ENCODE measurements around the gene SLC14A1.

Gene SLC14A1

GRCh38 chr18:45785134-45785533 is 61.2 kb downstream of the SLC14A1 start:
- DNase-seq, result no peak
- peaks cover 3% of the 10 kb centered on the region for H3K4me1 Mint-ChIP-seq (ENCODE audit: low read depth)
- H3K4me3 Mint-ChIP-seq, result no peak overlapping the region
- no peaks in the 10 kb centered on the region for H3K9me3 Mint-ChIP-seq
- no peaks in the 10 kb centered on the region for H3K36me3 Mint-ChIP-seq (ENCODE audit: low read depth)
- H3K27me3 Mint-ChIP-seq, result no peaks in the 10 kb centered on the region
- no peak overlapping the region for H3K27ac Mint-ChIP-seq

- Mint-ChIP-seq H3K36me3 (ENCODE audit: low read depth) (no peaks in the 10 kb centered on the region), H3K4me1 (ENCODE audit: low read depth) (peaks cover 3% of the 10 kb centered on the region), H3K27me3 (no peaks in the 10 kb centered on the region), H3K27ac (no peak overlapping the region), H3K9me3 (no peaks in the 10 kb centered on the region), H3K4me3 (no peak overlapping the region)
- DNase-seq, result no peak
These were observed 63.0 kb downstream of the SLC14A1 start for GRCh38 chr18:45786941-45787340.

- no peaks in the 10 kb centered on the region for H3K36me3 Mint-ChIP-seq (ENCODE audit: low read depth)
These were observed 63.4 kb downstream of the SLC14A1 start for GRCh38 chr18:45787346-45787745.

GRCh38 chr18:45788861-45789260 is 64.9 kb downstream of the SLC14A1 start:
- Mint-ChIP-seq H3K4me3 (no peak overlapping the region), H3K4me1 (ENCODE audit: low read depth) (peaks cover 5% of the 10 kb centered on the region), H3K9me3 (no peaks in the 10 kb centered on the region), H3K27ac (no peak overlapping the region), H3K27me3 (no peaks in the 10 kb centered on the region), H3K36me3 (ENCODE audit: low read depth) (no peaks in the 10 kb centered on the region)
- no peak for DNase-seq

More at GRCh38 chr18:45787346-45787745, 63.4 kb downstream of the SLC14A1 start:
- no peak overlapping the region for H3K4me3 Mint-ChIP-seq
- H3K4me1 Mint-ChIP-seq (ENCODE audit: low read depth), result peaks cover 3% of the 10 kb centered on the region
- H3K27me3 Mint-ChIP-seq, result no peaks in the 10 kb centered on the region
- DNase-seq, result no peak
- H3K27ac Mint-ChIP-seq, result no peak overlapping the region
- no peaks in the 10 kb centered on the region for H3K9me3 Mint-ChIP-seq

- Mint-ChIP-seq H3K27ac (no peak overlapping the region), H3K4me1 (ENCODE audit: low read depth) (peaks cover 2% of the 10 kb centered on the region), H3K4me3 (no peak overlapping the region), H3K36me3 (ENCODE audit: low read depth) (no peaks in the 10 kb centered on the region), H3K27me3 (no peaks in the 10 kb centered on the region), H3K9me3 (no peaks in the 10 kb centered on the region)
- no peak for DNase-seq
These were observed 68.7 kb downstream of the SLC14A1 start for GRCh38 chr18:45792506-45793263.

- H3K4me1 Mint-ChIP-seq (ENCODE audit: low read depth), result peaks cover 2% of the 10 kb centered on the region
- no peaks in the 10 kb centered on the region for H3K27me3 Mint-ChIP-seq
- no peak overlapping the region for H3K27ac Mint-ChIP-seq
- no peak overlapping the region for H3K4me3 Mint-ChIP-seq
- H3K36me3 Mint-ChIP-seq (ENCODE audit: low read depth), result no peaks in the 10 kb centered on the region
- DNase-seq, result no peak
- H3K9me3 Mint-ChIP-seq, result no peaks in the 10 kb centered on the region
These were observed 69.4 kb downstream of the SLC14A1 start for GRCh38 chr18:45793264-45793965.

GRCh38 chr18:45801416-45802004 is 77.5 kb downstream of the SLC14A1 start:
- no peak overlapping the region for H3K27ac Mint-ChIP-seq
- H3K27me3 Mint-ChIP-seq, result peaks cover 20% of the 10 kb centered on the region
- peaks cover 13% of the 10 kb centered on the region for H3K9me3 Mint-ChIP-seq
- DNase-seq, result no peak
- peaks cover 9% of the 10 kb centered on the region for H3K4me1 Mint-ChIP-seq (ENCODE audit: low read depth)
- H3K36me3 Mint-ChIP-seq (ENCODE audit: low read depth), result no peaks in the 10 kb centered on the region
- no peak overlapping the region for H3K4me3 Mint-ChIP-seq
